Prostate gland (tissue), 2 donors: ENCODE data around the gene NME3. TPM values are rescaled to one million over a fixed set of nuclear protein-coding genes. Genes with fewer than 3 reads are reported as not detected.
"Not testable (repeated sequence)": the region's sequence is repeated elsewhere in the genome, so short reads cannot be mapped to it uniquely, and the experiment has no call there.

ENCODE experiments used
- DNase-seq: peaks from one replicate; pipeline ENCODE4 v3.0.0-alpha.2; 2019; ENCODE audit warnings: low spot score
- H3K27ac ChIP-seq, 2 donors: fragments of 200-600 bp; sonication (generic); 2 replicates each; pipeline ENCODE4 v1.5.1; 2017 to 2019
- H3K27me3 ChIP-seq: fragments of 200-600 bp; sonication (generic); replicated peaks from 2 replicates; pipeline ENCODE4 v1.5.1; 2019; ENCODE audit not compliant: insufficient read depth
- H3K36me3 ChIP-seq, 2 donors: fragments of 200-600 bp; sonication (generic); 1 replicate in 1 of 2; 2 replicates in 1 of 2; pipeline versions ENCODE4 v1.5.1 to v1.8.1; 2017 to 2019
- H3K4me1 ChIP-seq: fragments of 200-600 bp; sonication (generic); replicated peaks from 2 replicates; pipeline ENCODE4 v1.5.1; 2019
- H3K4me3 ChIP-seq, 2 donors: fragments of 200-600 bp; sonication (generic); 2 replicates each; pipeline ENCODE4 v1.5.1; 2017 to 2019
- H3K9me3 ChIP-seq: fragments of 200-600 bp; sonication (generic); 2 replicates; pipeline ENCODE4 v1.5.1; 2017
- CTCF ChIP-seq, 4 experiments: fragments of 200-600 bp in 2 of 4; fragments of 450-650 bp in 2 of 4; sonication (generic) in 2 of 4; IDR thresholded peaks; 1 replicate in 3 of 4; 2 replicates in 1 of 4; pipeline ENCODE4 v1.5.1; 2016 to 2019; ENCODE audit warnings: antibody characterized with exemption in 4 of 4, mild to moderate bottlenecking in 2 of 4, moderate library complexity in 2 of 4
- POLR2A ChIP-seq: fragments of 450-650 bp; IDR thresholded peaks from one replicate; pipeline ENCODE4 v1.6.1; 2016; ENCODE audit warnings: antibody characterized with exemption, mild to moderate bottlenecking
- POLR2AphosphoS5 ChIP-seq: sonication (generic); formaldehyde crosslinking; IDR thresholded peaks from one replicate; pipeline ENCODE4 v1.6.1; 2017; ENCODE audit warnings: antibody characterized with exemption
- WGBS: methylation state at CpG from one replicate; pipeline ENCODE4 v1.1.5; 2018; 5-methylcytosine and 5-hydroxymethylcytosine counted together
- intact Hi-C: fragments of 100-400 bp; cut with DNase I; formaldehyde crosslinking; loops from one replicate; pipeline ENCODE4 v1.14.2; 2022
- total RNA-seq, 2 donors: library from RNA; depleted of rRNA; stranded (reverse); fragments of >200 nt; gene quantifications; one replicate each; pipeline ENCODE4 v1.1.0, GENCODE V29; 2016

The NME3 gene
- total RNA-seq, 2 donors from 2014 or later, result 135 to 252 TPM

GRCh38 chr16:1809281-1809801, 38.0 kb upstream of the NME3 start:
- intact Hi-C loops, result no loop called here
- TF ChIP-seq CTCF (IDR thresholded peaks at IDR 0.05) (no peak), POLR2A (no peak), POLR2AphosphoS5 (no peak)
- H3K4me1 ChIP-seq, result no peaks in the 10 kb centered on the region
- WGBS, result 63% methylated on average over 25 of the region's 28 CpGs
- H3K27ac ChIP-seq, result no peak overlapping the region
- H3K4me3 ChIP-seq, result no peak overlapping the region
- no peaks in the 10 kb centered on the region for H3K9me3 ChIP-seq
- H3K36me3 ChIP-seq, result no peaks in the 10 kb centered on the region
- no peaks in the 10 kb centered on the region for H3K27me3 ChIP-seq
- DNase-seq, result no peak

- Histone ChIP-seq H3K36me3 (no peaks in the 10 kb centered on the region), H3K4me3 (no peak overlapping the region), H3K4me1 (no peaks in the 10 kb centered on the region), H3K27me3 (no peaks in the 10 kb centered on the region), H3K27ac (no peak overlapping the region), H3K9me3 (no peaks in the 10 kb centered on the region)
- no peak for TF ChIP-seq POLR2A
- no peak for TF ChIP-seq CTCF (IDR thresholded peaks at IDR 0.05)
- TF ChIP-seq POLR2AphosphoS5, result no peak
- no peak for DNase-seq
- intact Hi-C loops, result no loop called here
- WGBS, result 79% methylated on average over 18 of the region's 18 CpGs
Measured at GRCh38 chr16:1808691-1809090, 37.3 kb upstream of the NME3 start.

GRCh38 chr16:1807626-1808025, 36.3 kb upstream of the NME3 start:
- Histone ChIP-seq H3K9me3 (no peaks in the 10 kb centered on the region), H3K4me1 (no peaks in the 10 kb centered on the region), H3K36me3 (no peaks in the 10 kb centered on the region), H3K27ac (no peak overlapping the region), H3K4me3 (no peak overlapping the region), H3K27me3 (no peaks in the 10 kb centered on the region)
- 83% methylated on average over 10 of the region's 10 CpGs for WGBS
- no peak for DNase-seq
- intact Hi-C loops, result no loop called here
- TF ChIP-seq POLR2A (no peak), CTCF (IDR thresholded peaks at IDR 0.05) (no peak), POLR2AphosphoS5 (no peak)

GRCh38 chr16:1800701-1801100, 29.4 kb upstream of the NME3 start:
- Histone ChIP-seq H3K27ac (no peak overlapping the region), H3K4me1 (no peaks in the 10 kb centered on the region), H3K27me3 (no peaks in the 10 kb centered on the region), H3K9me3 (no peaks in the 10 kb centered on the region), H3K36me3 (no peaks in the 10 kb centered on the region), H3K4me3 (no peak overlapping the region)
- no peak for DNase-seq
- WGBS, result 81% methylated on average over 10 of the region's 10 CpGs
- intact Hi-C loops, result no loop called here
- TF ChIP-seq POLR2A (no peak), CTCF (IDR thresholded peaks at IDR 0.05) (no peak), POLR2AphosphoS5 (no peak)

- H3K9me3 ChIP-seq, H3K27ac ChIP-seq, H3K4me1 ChIP-seq, DNase-seq, H3K36me3 ChIP-seq, intact Hi-C loops, H3K27me3 ChIP-seq, H3K4me3 ChIP-seq: not testable (repeated sequence)
- 75% methylated on average over 5 of the region's 5 CpGs for WGBS
Measured at GRCh38 chr16:1799263-1799662, 27.9 kb upstream of the NME3 start.
